Measurements from ENCODE around the gene LRRD1. TPM values are rescaled to one million over a fixed set of nuclear protein-coding genes. Genes with fewer than 3 reads are reported as not detected.

Gene LRRD1
- total and polyA plus RNA-seq, 2 of the 13 experiments (the other 11 are each of a cell fraction or from before 2014, with no cell fraction given): 0.03 TPM; not detected in 1

DNA sequence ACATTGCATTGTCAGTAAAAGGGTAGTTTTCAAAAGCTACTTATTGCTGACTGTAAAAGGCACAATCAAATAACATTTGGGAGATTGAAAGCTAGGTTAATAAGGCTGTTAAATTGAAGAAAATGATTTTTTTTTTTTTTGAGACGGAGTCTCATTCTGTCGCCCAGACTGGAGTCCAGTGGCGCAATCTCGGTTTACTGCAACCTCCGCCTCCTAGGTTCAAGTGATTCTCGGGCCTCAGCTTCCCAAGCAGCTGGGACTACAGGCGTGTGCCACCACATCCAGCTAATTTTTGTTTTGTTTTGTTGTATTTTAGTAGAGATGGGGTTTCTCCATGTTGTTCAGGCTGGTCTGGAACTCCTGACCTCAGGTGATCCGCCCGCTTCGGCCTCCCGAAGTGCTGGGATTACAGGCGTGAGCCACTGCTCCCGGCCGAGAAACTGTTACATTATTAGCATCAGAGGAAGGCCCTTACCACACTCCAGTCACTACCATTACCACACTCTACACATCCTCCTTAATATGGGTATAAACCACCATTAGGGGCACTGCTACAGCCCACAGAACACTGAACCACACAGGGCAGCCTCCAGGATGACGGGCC is 45.7 kb downstream of the LRRD1 start (continued):
- TF ChIP-seq, protein P1, sequence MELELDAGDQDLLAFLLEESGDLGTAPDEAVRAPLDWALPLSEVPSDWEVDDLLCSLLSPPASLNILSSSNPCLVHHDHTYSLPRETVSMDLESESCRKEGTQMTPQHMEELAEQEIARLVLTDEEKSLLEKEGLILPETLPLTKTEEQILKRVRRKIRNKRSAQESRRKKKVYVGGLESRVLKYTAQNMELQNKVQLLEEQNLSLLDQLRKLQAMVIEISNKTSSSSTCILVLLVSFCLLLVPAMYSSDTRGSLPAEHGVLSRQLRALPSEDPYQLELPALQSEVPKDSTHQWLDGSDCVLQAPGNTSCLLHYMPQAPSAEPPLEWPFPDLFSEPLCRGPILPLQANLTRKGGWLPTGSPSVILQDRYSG (CRISPR knock-in tag; IDR thresholded peaks at IDR 0.05): no peak
- TF ChIP-seq SNAPC2 (CRISPR knock-in tag; IDR thresholded peaks at IDR 0.05) (0 out of 2 replicates have a peak, but pooled peaks have one; percentile 45), SP4 (CRISPR knock-in tag; IDR thresholded peaks at IDR 0.05) (no peak), ZSCAN12 (CRISPR knock-in tag; IDR thresholded peaks at IDR 0.05) (no peak), ZNF775 (CRISPR knock-in tag; IDR thresholded peaks at IDR 0.05; ENCODE audit: borderline replicate concordance) (no peak), TEAD3 (CRISPR knock-in tag; optimal IDR thresholded peaks at IDR 0.05; ENCODE audit: borderline replicate concordance) (no peak), TARDBP (CRISPR knock-in tag; IDR thresholded peaks at IDR 0.05) (no peak; the same call in 1 of the 2 replicates), SSRP1 (CRISPR knock-in tag; IDR thresholded peaks at IDR 0.05) (no peak), ZNF501 (CRISPR knock-in tag; IDR thresholded peaks at IDR 0.05) (no peak), ELF4 (CRISPR knock-in tag; IDR thresholded peaks at IDR 0.05; ENCODE audit: borderline replicate concordance) (no peak), ELF1 (CRISPR knock-in tag; IDR thresholded peaks at IDR 0.05) (no peak), RXRB (CRISPR knock-in tag; IDR thresholded peaks at IDR 0.05; ENCODE audit: borderline replicate concordance) (no peak), ZNF441 (CRISPR knock-in tag; IDR thresholded peaks at IDR 0.05; ENCODE audit: borderline replicate concordance) (peak; percentile 85)
- TF ChIP-seq, protein P2, sequence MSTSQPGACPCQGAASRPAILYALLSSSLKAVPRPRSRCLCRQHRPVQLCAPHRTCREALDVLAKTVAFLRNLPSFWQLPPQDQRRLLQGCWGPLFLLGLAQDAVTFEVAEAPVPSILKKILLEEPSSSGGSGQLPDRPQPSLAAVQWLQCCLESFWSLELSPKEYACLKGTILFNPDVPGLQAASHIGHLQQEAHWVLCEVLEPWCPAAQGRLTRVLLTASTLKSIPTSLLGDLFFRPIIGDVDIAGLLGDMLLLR (CRISPR knock-in tag; IDR thresholded peaks at IDR 0.05): no peak
- TF ChIP-seq, protein P3, sequence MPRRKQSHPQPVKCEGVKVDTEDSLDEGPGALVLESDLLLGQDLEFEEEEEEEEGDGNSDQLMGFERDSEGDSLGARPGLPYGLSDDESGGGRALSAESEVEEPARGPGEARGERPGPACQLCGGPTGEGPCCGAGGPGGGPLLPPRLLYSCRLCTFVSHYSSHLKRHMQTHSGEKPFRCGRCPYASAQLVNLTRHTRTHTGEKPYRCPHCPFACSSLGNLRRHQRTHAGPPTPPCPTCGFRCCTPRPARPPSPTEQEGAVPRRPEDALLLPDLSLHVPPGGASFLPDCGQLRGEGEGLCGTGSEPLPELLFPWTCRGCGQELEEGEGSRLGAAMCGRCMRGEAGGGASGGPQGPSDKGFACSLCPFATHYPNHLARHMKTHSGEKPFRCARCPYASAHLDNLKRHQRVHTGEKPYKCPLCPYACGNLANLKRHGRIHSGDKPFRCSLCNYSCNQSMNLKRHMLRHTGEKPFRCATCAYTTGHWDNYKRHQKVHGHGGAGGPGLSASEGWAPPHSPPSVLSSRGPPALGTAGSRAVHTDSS (CRISPR knock-in tag; conservative IDR thresholded peaks at IDR 0.05): no peak
- TF ChIP-seq, protein P4, sequence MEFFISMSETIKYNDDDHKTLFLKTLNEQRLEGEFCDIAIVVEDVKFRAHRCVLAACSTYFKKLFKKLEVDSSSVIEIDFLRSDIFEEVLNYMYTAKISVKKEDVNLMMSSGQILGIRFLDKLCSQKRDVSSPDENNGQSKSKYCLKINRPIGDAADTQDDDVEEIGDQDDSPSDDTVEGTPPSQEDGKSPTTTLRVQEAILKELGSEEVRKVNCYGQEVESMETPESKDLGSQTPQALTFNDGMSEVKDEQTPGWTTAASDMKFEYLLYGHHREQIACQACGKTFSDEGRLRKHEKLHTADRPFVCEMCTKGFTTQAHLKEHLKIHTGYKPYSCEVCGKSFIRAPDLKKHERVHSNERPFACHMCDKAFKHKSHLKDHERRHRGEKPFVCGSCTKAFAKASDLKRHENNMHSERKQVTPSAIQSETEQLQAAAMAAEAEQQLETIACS (CRISPR knock-in tag; IDR thresholded peaks at IDR 0.05): no peak
- TF ChIP-seq, protein P5, sequence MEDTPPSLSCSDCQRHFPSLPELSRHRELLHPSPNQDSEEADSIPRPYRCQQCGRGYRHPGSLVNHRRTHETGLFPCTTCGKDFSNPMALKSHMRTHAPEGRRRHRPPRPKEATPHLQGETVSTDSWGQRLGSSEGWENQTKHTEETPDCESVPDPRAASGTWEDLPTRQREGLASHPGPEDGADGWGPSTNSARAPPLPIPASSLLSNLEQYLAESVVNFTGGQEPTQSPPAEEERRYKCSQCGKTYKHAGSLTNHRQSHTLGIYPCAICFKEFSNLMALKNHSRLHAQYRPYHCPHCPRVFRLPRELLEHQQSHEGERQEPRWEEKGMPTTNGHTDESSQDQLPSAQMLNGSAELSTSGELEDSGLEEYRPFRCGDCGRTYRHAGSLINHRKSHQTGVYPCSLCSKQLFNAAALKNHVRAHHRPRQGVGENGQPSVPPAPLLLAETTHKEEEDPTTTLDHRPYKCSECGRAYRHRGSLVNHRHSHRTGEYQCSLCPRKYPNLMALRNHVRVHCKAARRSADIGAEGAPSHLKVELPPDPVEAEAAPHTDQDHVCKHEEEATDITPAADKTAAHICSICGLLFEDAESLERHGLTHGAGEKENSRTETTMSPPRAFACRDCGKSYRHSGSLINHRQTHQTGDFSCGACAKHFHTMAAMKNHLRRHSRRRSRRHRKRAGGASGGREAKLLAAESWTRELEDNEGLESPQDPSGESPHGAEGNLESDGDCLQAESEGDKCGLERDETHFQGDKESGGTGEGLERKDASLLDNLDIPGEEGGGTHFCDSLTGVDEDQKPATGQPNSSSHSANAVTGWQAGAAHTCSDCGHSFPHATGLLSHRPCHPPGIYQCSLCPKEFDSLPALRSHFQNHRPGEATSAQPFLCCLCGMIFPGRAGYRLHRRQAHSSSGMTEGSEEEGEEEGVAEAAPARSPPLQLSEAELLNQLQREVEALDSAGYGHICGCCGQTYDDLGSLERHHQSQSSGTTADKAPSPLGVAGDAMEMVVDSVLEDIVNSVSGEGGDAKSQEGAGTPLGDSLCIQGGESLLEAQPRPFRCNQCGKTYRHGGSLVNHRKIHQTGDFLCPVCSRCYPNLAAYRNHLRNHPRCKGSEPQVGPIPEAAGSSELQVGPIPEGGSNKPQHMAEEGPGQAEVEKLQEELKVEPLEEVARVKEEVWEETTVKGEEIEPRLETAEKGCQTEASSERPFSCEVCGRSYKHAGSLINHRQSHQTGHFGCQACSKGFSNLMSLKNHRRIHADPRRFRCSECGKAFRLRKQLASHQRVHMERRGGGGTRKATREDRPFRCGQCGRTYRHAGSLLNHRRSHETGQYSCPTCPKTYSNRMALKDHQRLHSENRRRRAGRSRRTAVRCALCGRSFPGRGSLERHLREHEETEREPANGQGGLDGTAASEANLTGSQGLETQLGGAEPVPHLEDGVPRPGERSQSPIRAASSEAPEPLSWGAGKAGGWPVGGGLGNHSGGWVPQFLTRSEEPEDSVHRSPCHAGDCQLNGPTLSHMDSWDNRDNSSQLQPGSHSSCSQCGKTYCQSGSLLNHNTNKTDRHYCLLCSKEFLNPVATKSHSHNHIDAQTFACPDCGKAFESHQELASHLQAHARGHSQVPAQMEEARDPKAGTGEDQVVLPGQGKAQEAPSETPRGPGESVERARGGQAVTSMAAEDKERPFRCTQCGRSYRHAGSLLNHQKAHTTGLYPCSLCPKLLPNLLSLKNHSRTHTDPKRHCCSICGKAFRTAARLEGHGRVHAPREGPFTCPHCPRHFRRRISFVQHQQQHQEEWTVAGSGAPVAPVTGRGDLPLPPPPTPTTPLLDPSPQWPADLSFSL (CRISPR knock-in tag; IDR thresholded peaks at IDR 0.05): 0 out of 2 replicates have a peak, but pooled peaks have one; percentile 55
- TF ChIP-seq, protein P6, sequence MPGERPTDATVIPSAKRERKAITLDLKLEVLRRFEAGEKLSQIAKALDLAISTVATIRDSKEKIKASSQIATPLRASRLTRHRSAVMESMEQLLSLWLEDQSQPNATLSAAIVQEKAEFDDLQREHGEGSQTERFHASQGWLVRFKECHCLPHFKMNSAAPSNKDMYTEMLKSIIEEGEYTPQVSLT (CRISPR knock-in tag; IDR thresholded peaks at IDR 0.05; ENCODE audit: borderline replicate concordance, low read depth): no peak

Measured in HepG2 (cell line).